ENCODE data around the gene ATXN2. TPM values are rescaled to one million over a fixed set of nuclear protein-coding genes. Genes with fewer than 3 reads are reported as not detected.

Gene ATXN2
- polyA plus RNA-seq, 1 donor = 54.3 TPM

- no CpG with 5 or more reads among the region's 6 CpGs for WGBS (ENCODE audit: insufficient coverage, low lambda C conversion rate)
- H3K4me3 ChIP-seq (ENCODE audit: low read length) = no peak overlapping the region
- H3K27ac ChIP-seq (ENCODE audit: low read length) = peak overlapping the region; percentile 67
- H3K4me1 ChIP-seq (ENCODE audit: control insufficient read depth, insufficient read depth, low read length) = peaks cover 17% of the 10 kb centered on the region
- peak in 1 of 2 donors; percentile 36 for DNase-seq
- no peaks in the 10 kb centered on the region for H3K9me3 ChIP-seq (ENCODE audit: control insufficient read depth, low read depth, low read length)
- H3K27me3 ChIP-seq (ENCODE audit: control insufficient read depth, insufficient read depth, low read length) = no peaks in the 10 kb centered on the region
- peaks cover 86% of the 10 kb centered on the region for H3K36me3 ChIP-seq (ENCODE audit: control insufficient read depth, insufficient read depth, low read length)
Measured at GRCh38 chr12:111445726-111446581, 153.2 kb downstream of the ATXN2 start.

GRCh38 chr12:111444925-111445725, 154.0 kb downstream of the ATXN2 start:
- Histone ChIP-seq H3K27me3 (ENCODE audit: control insufficient read depth, insufficient read depth, low read length) (no peaks in the 10 kb centered on the region), H3K4me1 (ENCODE audit: control insufficient read depth, insufficient read depth, low read length) (peaks cover 17% of the 10 kb centered on the region), H3K9me3 (ENCODE audit: control insufficient read depth, low read depth, low read length) (no peaks in the 10 kb centered on the region), H3K4me3 (ENCODE audit: low read length) (no peak overlapping the region), H3K36me3 (ENCODE audit: control insufficient read depth, insufficient read depth, low read length) (peaks cover 84% of the 10 kb centered on the region), H3K27ac (ENCODE audit: low read length) (peak overlapping the region; percentile 67)
- no CpG with 5 or more reads among the region's 11 CpGs for WGBS (ENCODE audit: insufficient coverage, low lambda C conversion rate)
- DNase-seq = peak in 1 of 2 donors; percentile 54

- Histone ChIP-seq H3K27me3 (ENCODE audit: control insufficient read depth, insufficient read depth, low read length) (no peaks in the 10 kb centered on the region), H3K4me1 (ENCODE audit: control insufficient read depth, insufficient read depth, low read length) (peaks cover 17% of the 10 kb centered on the region), H3K9me3 (ENCODE audit: control insufficient read depth, low read depth, low read length) (no peaks in the 10 kb centered on the region), H3K4me3 (ENCODE audit: low read length) (no peak overlapping the region), H3K27ac (ENCODE audit: low read length) (peak overlapping the region; percentile 25), H3K36me3 (ENCODE audit: control insufficient read depth, insufficient read depth, low read length) (peaks cover 79% of the 10 kb centered on the region)
- no peak for DNase-seq
- WGBS (ENCODE audit: insufficient coverage, low lambda C conversion rate) = 100% methylated on average over 1 of the region's 8 CpGs
Measured at GRCh38 chr12:111444314-111444924, 154.7 kb downstream of the ATXN2 start.

GRCh38 chr12:111443586-111443985, 155.5 kb downstream of the ATXN2 start:
- no peaks in the 10 kb centered on the region for H3K9me3 ChIP-seq (ENCODE audit: control insufficient read depth, low read depth, low read length)
- no peak overlapping the region for H3K4me3 ChIP-seq (ENCODE audit: low read length)
- no peak overlapping the region for H3K27ac ChIP-seq (ENCODE audit: low read length)
- peaks cover 71% of the 10 kb centered on the region for H3K36me3 ChIP-seq (ENCODE audit: control insufficient read depth, insufficient read depth, low read length)
- H3K27me3 ChIP-seq (ENCODE audit: control insufficient read depth, insufficient read depth, low read length) = no peaks in the 10 kb centered on the region
- H3K4me1 ChIP-seq (ENCODE audit: control insufficient read depth, insufficient read depth, low read length) = peaks cover 17% of the 10 kb centered on the region
- peak in 1 of 2 donors; percentile 23 for DNase-seq
- WGBS (ENCODE audit: insufficient coverage, low lambda C conversion rate) = no CpG with 5 or more reads among the region's 7 CpGs

GRCh38 chr12:111443086-111443485, 156.0 kb downstream of the ATXN2 start:
- Histone ChIP-seq H3K4me3 (ENCODE audit: low read length) (no peak overlapping the region), H3K4me1 (ENCODE audit: control insufficient read depth, insufficient read depth, low read length) (peaks cover 17% of the 10 kb centered on the region), H3K36me3 (ENCODE audit: control insufficient read depth, insufficient read depth, low read length) (peaks cover 66% of the 10 kb centered on the region)

GRCh38 chr12:111442301-111443045, 156.6 kb downstream of the ATXN2 start:
- H3K27me3 ChIP-seq (ENCODE audit: control insufficient read depth, insufficient read depth, low read length) = no peaks in the 10 kb centered on the region
- peaks cover 60% of the 10 kb centered on the region for H3K36me3 ChIP-seq (ENCODE audit: control insufficient read depth, insufficient read depth, low read length)
- no peaks in the 10 kb centered on the region for H3K9me3 ChIP-seq (ENCODE audit: control insufficient read depth, low read depth, low read length)
- no peak overlapping the region for H3K27ac ChIP-seq (ENCODE audit: low read length)
- WGBS (ENCODE audit: insufficient coverage, low lambda C conversion rate) = 73% methylated on average over 3 of the region's 10 CpGs
- H3K4me3 ChIP-seq (ENCODE audit: low read length) = no peak overlapping the region
- H3K4me1 ChIP-seq (ENCODE audit: control insufficient read depth, insufficient read depth, low read length) = peaks cover 17% of the 10 kb centered on the region
- no peak for DNase-seq

More at GRCh38 chr12:111443086-111443485, 156.0 kb downstream of the ATXN2 start:
- Histone ChIP-seq H3K9me3 (ENCODE audit: control insufficient read depth, low read depth, low read length) (no peaks in the 10 kb centered on the region), H3K27ac (ENCODE audit: low read length) (no peak overlapping the region), H3K27me3 (ENCODE audit: control insufficient read depth, insufficient read depth, low read length) (no peaks in the 10 kb centered on the region)
- DNase-seq = no peak
- WGBS (ENCODE audit: insufficient coverage, low lambda C conversion rate) = no CpG with 5 or more reads among the region's 7 CpGs

- H3K4me1 ChIP-seq (ENCODE audit: control insufficient read depth, insufficient read depth, low read length) = peaks cover 13% of the 10 kb centered on the region
- WGBS (ENCODE audit: insufficient coverage, low lambda C conversion rate) = no CpG with 5 or more reads among the region's 7 CpGs
- no peak overlapping the region for H3K27ac ChIP-seq (ENCODE audit: low read length)
- no peak for DNase-seq
- H3K9me3 ChIP-seq (ENCODE audit: control insufficient read depth, low read depth, low read length) = no peaks in the 10 kb centered on the region
- H3K36me3 ChIP-seq (ENCODE audit: control insufficient read depth, insufficient read depth, low read length) = peaks cover 50% of the 10 kb centered on the region
- H3K4me3 ChIP-seq (ENCODE audit: low read length) = no peak overlapping the region
- no peaks in the 10 kb centered on the region for H3K27me3 ChIP-seq (ENCODE audit: control insufficient read depth, insufficient read depth, low read length)
Measured at GRCh38 chr12:111441107-111441928, 157.8 kb downstream of the ATXN2 start.

GRCh38 chr12:111440631-111441030, 158.5 kb downstream of the ATXN2 start:
- H3K4me1 ChIP-seq (ENCODE audit: control insufficient read depth, insufficient read depth, low read length) = peaks cover 6% of the 10 kb centered on the region
- H3K9me3 ChIP-seq (ENCODE audit: control insufficient read depth, low read depth, low read length) = no peaks in the 10 kb centered on the region
- peaks cover 44% of the 10 kb centered on the region for H3K36me3 ChIP-seq (ENCODE audit: control insufficient read depth, insufficient read depth, low read length)
- no peak overlapping the region for H3K27ac ChIP-seq (ENCODE audit: low read length)
- WGBS (ENCODE audit: insufficient coverage, low lambda C conversion rate) = no CpG with 5 or more reads among the region's 3 CpGs
- DNase-seq = no peak
- H3K27me3 ChIP-seq (ENCODE audit: control insufficient read depth, insufficient read depth, low read length) = no peaks in the 10 kb centered on the region
- H3K4me3 ChIP-seq (ENCODE audit: low read length) = no peak overlapping the region

GRCh38 chr12:111440152-111440551, 159.0 kb downstream of the ATXN2 start:
- Histone ChIP-seq H3K27ac (ENCODE audit: low read length) (no peak overlapping the region), H3K27me3 (ENCODE audit: control insufficient read depth, insufficient read depth, low read length) (no peaks in the 10 kb centered on the region), H3K36me3 (ENCODE audit: control insufficient read depth, insufficient read depth, low read length) (peaks cover 39% of the 10 kb centered on the region), H3K9me3 (ENCODE audit: control insufficient read depth, low read depth, low read length) (no peaks in the 10 kb centered on the region), H3K4me1 (ENCODE audit: control insufficient read depth, insufficient read depth, low read length) (peaks cover 1% of the 10 kb centered on the region), H3K4me3 (ENCODE audit: low read length) (no peak overlapping the region)
- 89% methylated on average over 3 of the region's 8 CpGs for WGBS (ENCODE audit: insufficient coverage, low lambda C conversion rate)
- DNase-seq = no peak
